Hepatocyte (in vitro differentiated cells): ENCODE results near the gene WDR81. TPM values are rescaled to one million over a fixed set of nuclear protein-coding genes. Genes with fewer than 3 reads are reported as not detected.
A peak's percentile ranks its signal among the peaks of the same experiment; 100 is the strongest.

Source experiments
- DNase-seq: peaks from one replicate; pipeline ENCODE4 v3.0.0-alpha.2; 2016; ENCODE audit warnings: low spot score
- H2AFZ ChIP-seq: fragments of 200-600 bp; sonication (generic); 2 replicates; pipeline ENCODE4 v1.6.0; 2016; ENCODE audit warnings: antibody characterized with exemption, mild to moderate bottlenecking
- H3K27ac ChIP-seq: fragments of 200-600 bp; sonication (generic); 2 replicates; pipeline ENCODE4 v1.5.1; 2016; ENCODE audit warnings: mild to moderate bottlenecking
- H3K27me3 ChIP-seq: fragments of 200-600 bp; sonication (generic); 2 replicates; pipeline ENCODE4 v1.6.1; 2016
- H3K36me3 ChIP-seq: fragments of 200-600 bp; sonication (generic); replicated peaks from 2 replicates; pipeline ENCODE4 v1.5.1; 2016; ENCODE audit warnings: low read depth; ENCODE audit not compliant: insufficient read depth
- H3K4me1 ChIP-seq: fragments of 200-600 bp; sonication (generic); 2 replicates; pipeline ENCODE4 v1.5.1; 2016; ENCODE audit warnings: mild to moderate bottlenecking, moderate library complexity; ENCODE audit not compliant: insufficient read depth
- H3K4me2 ChIP-seq: fragments of 200-600 bp; sonication (generic); 2 replicates; pipeline ENCODE4 v1.6.0; 2016
- H3K4me3 ChIP-seq: fragments of 200-600 bp; sonication (generic); 2 replicates; pipeline ENCODE4 v1.5.1; 2016; ENCODE audit warnings: mild to moderate bottlenecking
- H3K79me2 ChIP-seq: fragments of 200-600 bp; sonication (generic); 2 replicates; pipeline ENCODE4 v1.6.0; 2017; ENCODE audit warnings: mild to moderate bottlenecking
- H3K9me2 ChIP-seq: fragments of 200-600 bp; sonication (generic); replicated peaks from 2 replicates; pipeline ENCODE4 v1.6.0; 2017; ENCODE audit warnings: mild to moderate bottlenecking; ENCODE audit not compliant: insufficient read depth
- H3K9me3 ChIP-seq: fragments of 200-600 bp; sonication (generic); 2 replicates; pipeline ENCODE4 v1.5.1; 2016; ENCODE audit warnings: low read depth, mild to moderate bottlenecking
- H4K20me1 ChIP-seq: fragments of 200-600 bp; sonication (generic); 2 replicates; pipeline ENCODE4 v1.6.0; 2016; ENCODE audit warnings: mild to moderate bottlenecking; ENCODE audit not compliant: insufficient read depth, poor library complexity, severe bottlenecking
- CTCF ChIP-seq: fragments of 200-600 bp; sonication (generic); IDR thresholded peaks from 2 replicates; pipeline ENCODE4 v1.5.1; 2016; ENCODE audit warnings: antibody characterized with exemption, mild to moderate bottlenecking; ENCODE audit not compliant: poor library complexity
- EZH2 ChIP-seq: fragments of 200-600 bp; sonication (generic); IDR thresholded peaks from 2 replicates; pipeline ENCODE4 v1.6.1; 2016; ENCODE audit warnings: antibody characterized with exemption, mild to moderate bottlenecking, borderline replicate concordance
- EZH2phosphoT487 ChIP-seq: fragments of 200-600 bp; sonication (generic); IDR thresholded peaks from one replicate; pipeline ENCODE4 v1.6.1; 2018; ENCODE audit warnings: antibody characterized with exemption, mild to moderate bottlenecking, low read depth, moderate library complexity; ENCODE audit not compliant: unreplicated experiment, severe bottlenecking
- WGBS: methylation state at CpG from one replicate; pipeline ENCODE4 v1.1.6; 2016; ENCODE audit warnings: low lambda C conversion rate; ENCODE audit errors: missing lambda C conversion rate; 5-methylcytosine and 5-hydroxymethylcytosine counted together
- polyA plus RNA-seq: library from polyadenylated mRNA; unstranded; fragments of >200 nt; fragmentation: Nextera tagmentation; extraction: Ambion mirVana; gene quantifications from 2 replicates; pipeline ENCODE4 v1.2.1, GENCODE V29; 2016
- total RNA-seq: library from RNA; depleted of rRNA; stranded (reverse); fragments of >200 nt; gene quantifications from 2 replicates; pipeline ENCODE4 v1.2.3, GENCODE V29; 2014

WDR81 gene
- total and polyA plus RNA-seq, 2 experiments from 2014 or later, result 24.0 to 24.4 TPM

GRCh38 chr17:1744551-1745512, 20.3 kb downstream of the WDR81 start:
- H3K79me2 ChIP-seq, result peaks cover 2% of the 10 kb centered on the region
- no peak for DNase-seq

GRCh38 chr17:1745513-1746020, 21.1 kb downstream of the WDR81 start:
- H3K79me2 ChIP-seq, result peaks cover 2% of the 10 kb centered on the region
- TF ChIP-seq EZH2phosphoT487 (no peak), EZH2 (no peak), CTCF (no peak)
- H3K4me1 ChIP-seq, result peaks cover 20% of the 10 kb centered on the region
- H3K36me3 ChIP-seq, result no peaks in the 10 kb centered on the region
- H3K9me2 ChIP-seq, result no peaks in the 10 kb centered on the region
- H3K4me3 ChIP-seq, result no peak overlapping the region
- no peak overlapping the region for H2AFZ ChIP-seq
- H3K9me3 ChIP-seq, result no peaks in the 10 kb centered on the region
- H4K20me1 ChIP-seq, result no peaks in the 10 kb centered on the region
- no peak for DNase-seq
- H3K4me2 ChIP-seq, result no peak overlapping the region
- H3K27ac ChIP-seq, result no peak overlapping the region
- no peaks in the 10 kb centered on the region for H3K27me3 ChIP-seq
- WGBS, result 95% methylated on average over 11 of the region's 12 CpGs

More at GRCh38 chr17:1744551-1745512, 20.3 kb downstream of the WDR81 start:
- Histone ChIP-seq H3K9me2 (no peaks in the 10 kb centered on the region), H3K36me3 (no peaks in the 10 kb centered on the region), H4K20me1 (no peaks in the 10 kb centered on the region), H3K27me3 (no peaks in the 10 kb centered on the region), H3K4me1 (peaks cover 20% of the 10 kb centered on the region), H2AFZ (no peak overlapping the region), H3K4me2 (peak overlapping the region; percentile 29), H3K4me3 (no peak overlapping the region), H3K9me3 (no peaks in the 10 kb centered on the region), H3K27ac (peak overlapping the region; percentile 27)
- 82% methylated on average over 22 of the region's 29 CpGs for WGBS
- TF ChIP-seq EZH2phosphoT487, result no peak
- no peak for TF ChIP-seq CTCF
- TF ChIP-seq EZH2, result no peak

GRCh38 chr17:1746975-1747543, 22.6 kb downstream of the WDR81 start:
- peaks cover 19% of the 10 kb centered on the region for H3K4me1 ChIP-seq
- no peaks in the 10 kb centered on the region for H3K36me3 ChIP-seq
- H3K4me3 ChIP-seq, result no peak overlapping the region
- H4K20me1 ChIP-seq, result no peaks in the 10 kb centered on the region
- H2AFZ ChIP-seq, result no peak overlapping the region
- peaks cover 2% of the 10 kb centered on the region for H3K79me2 ChIP-seq
- peak; percentile 82 for DNase-seq
- WGBS, result 82% methylated on average over 22 of the region's 22 CpGs
- no peaks in the 10 kb centered on the region for H3K9me3 ChIP-seq
- H3K9me2 ChIP-seq, result no peaks in the 10 kb centered on the region
- H3K27ac ChIP-seq, result peak overlapping the region; percentile 88
- H3K27me3 ChIP-seq, result no peaks in the 10 kb centered on the region
- H3K4me2 ChIP-seq, result peak overlapping the region; percentile 29
- no peak for TF ChIP-seq EZH2
- TF ChIP-seq CTCF, result no peak
- no peak for TF ChIP-seq EZH2phosphoT487
